Caco-2 (cell line): Measurements from ENCODE around the gene MRPS6. TPM values are rescaled to one million over a fixed set of nuclear protein-coding genes. Genes with fewer than 3 reads are reported as not detected.

Experiments used
- BruUV-seq: library from RNA; stranded (reverse); fragments of 400-500 nt; replicated peaks from 2 replicates; lab custom pipeline; 2021; lab: Mats Ljungman, UMichigan
- CTCF ChIA-PET: fragments of 300-600 bp; sonication (Branson Sonifier 250); formaldehyde crosslinking; loops from one replicate; lab custom pipeline; 2022; ENCODE audit warnings: antibody characterized with exemption; lab: Charles Lee
- POLR2A ChIA-PET: fragments of 300-600 bp; sonication (Branson Sonifier 250); formaldehyde crosslinking; loops from one replicate; lab custom pipeline; 2022; ENCODE audit warnings: antibody characterized with exemption; lab: Charles Lee
- DNase-seq, 2 experiments: peaks; one replicate each; pipeline versions ENCODE4 v3.0.0 to v3.0.0-alpha.2; 2020 to 2022
- H3K27me3 ChIP-seq: replicated peaks from 2 replicates; pipeline ENCODE4 v1.6.0; 2011; ENCODE audit warnings: low read length; ENCODE audit not compliant: control insufficient read depth, insufficient read depth
- H3K36me3 ChIP-seq: 2 replicates; pipeline ENCODE4 v1.5.1; 2011; ENCODE audit warnings: low read length; ENCODE audit not compliant: control insufficient read depth, insufficient read depth
- H3K4me1 ChIP-seq: fragments of 250-450 bp; sonication (Bioruptor Pico); 2 replicates; pipeline ENCODE4 v1.5.1; 2020; ENCODE audit warnings: mild to moderate bottlenecking
- H3K4me3 ChIP-seq: 2 replicates; pipeline ENCODE4 v1.5.1; 2011; ENCODE audit warnings: low read depth, mild to moderate bottlenecking, control low read depth, low read length
- H3K9me3 ChIP-seq: fragments of 250-450 bp; sonication (Bioruptor Pico); 2 replicates; pipeline ENCODE4 v1.5.1; 2020; ENCODE audit warnings: mild to moderate bottlenecking, moderate library complexity
- H3K27ac Mint-ChIP-seq: one replicate; pipeline ENCODE4 v1.8.0; 2022; ENCODE audit warnings: mixed read lengths; ENCODE audit not compliant: unreplicated experiment
- H3K27me3 Mint-ChIP-seq: one replicate; pipeline ENCODE4 v1.8.0; 2022; ENCODE audit warnings: mixed read lengths; ENCODE audit not compliant: insufficient read depth, unreplicated experiment
- H3K36me3 Mint-ChIP-seq: one replicate; pipeline ENCODE4 v1.8.0; 2022; ENCODE audit warnings: mild to moderate bottlenecking, mixed read lengths; ENCODE audit not compliant: insufficient read depth, unreplicated experiment
- H3K4me1 Mint-ChIP-seq: one replicate; pipeline ENCODE4 v1.8.0; 2022; ENCODE audit warnings: low read depth, mixed read lengths; ENCODE audit not compliant: unreplicated experiment
- H3K4me3 Mint-ChIP-seq: one replicate; pipeline ENCODE4 v1.8.0; 2022; ENCODE audit warnings: mild to moderate bottlenecking, moderate library complexity, mixed read lengths; ENCODE audit not compliant: unreplicated experiment
- H3K9me3 Mint-ChIP-seq: one replicate; pipeline ENCODE4 v1.8.0; 2022; ENCODE audit warnings: mixed read lengths; ENCODE audit not compliant: unreplicated experiment
- intact Hi-C: fragments of 100-400 bp; cut with micrococcal nuclease; formaldehyde crosslinking; loops from one replicate; pipeline ENCODE4 v1.10.0; 2022; ENCODE audit not compliant: unreplicated experiment
- total RNA-seq: library from RNA; stranded (reverse); gene quantifications from 2 replicates; pipeline ENCODE4 v1.2.3, GENCODE V29; 2022
- TF ChIP-seq, protein P1 (sequence below), 2 experiments: fragments of 200-600 bp in 1 of 2; IDR thresholded peaks; 1 replicate in 1 of 2; 2 replicates in 1 of 2; pipeline versions ENCODE4 v1.5.1 to v1.8.0; 2011 to 2022; ENCODE audit warnings: antibody characterized with exemption in 1 of 2, control low read depth in 1 of 2, inconsistent platforms in 1 of 2, low read depth in 1 of 2, low read length in 1 of 2, mild to moderate bottlenecking in 1 of 2, moderate library complexity in 1 of 2; ENCODE audit not compliant: insufficient read depth in 1 of 2, severe bottlenecking in 1 of 2, unreplicated experiment in 1 of 2

The MRPS6 gene
- total RNA-seq, 1 experiment from 2014 or later = 104 TPM

DNA sequence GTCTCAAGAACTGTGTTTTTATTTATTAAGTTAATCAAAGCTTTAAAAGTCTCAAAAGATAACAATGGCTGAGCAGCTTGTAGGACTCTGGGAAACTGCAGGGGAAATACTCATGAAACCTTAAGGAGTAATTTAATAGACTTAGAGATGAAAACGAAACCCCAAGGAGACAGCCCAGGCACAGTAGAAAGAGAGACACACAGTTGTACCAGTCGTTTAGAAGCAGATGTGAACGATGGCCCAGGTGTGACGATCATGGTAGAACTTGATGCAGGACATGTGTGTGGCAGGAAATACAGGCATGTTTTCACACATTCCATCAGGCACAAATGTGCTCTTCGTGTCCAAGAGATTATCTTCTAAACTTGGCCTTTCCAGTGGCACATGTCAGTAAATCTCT, 21.2 kb upstream of the MRPS6 start:
- no peaks in the 10 kb centered on the region for H3K36me3 ChIP-seq
- H3K27me3 ChIP-seq = no peaks in the 10 kb centered on the region
- H3K36me3 Mint-ChIP-seq = no peaks in the 10 kb centered on the region
- peaks cover 16% of the 10 kb centered on the region for H3K4me1 Mint-ChIP-seq
- TF ChIP-seq, protein P1, sequence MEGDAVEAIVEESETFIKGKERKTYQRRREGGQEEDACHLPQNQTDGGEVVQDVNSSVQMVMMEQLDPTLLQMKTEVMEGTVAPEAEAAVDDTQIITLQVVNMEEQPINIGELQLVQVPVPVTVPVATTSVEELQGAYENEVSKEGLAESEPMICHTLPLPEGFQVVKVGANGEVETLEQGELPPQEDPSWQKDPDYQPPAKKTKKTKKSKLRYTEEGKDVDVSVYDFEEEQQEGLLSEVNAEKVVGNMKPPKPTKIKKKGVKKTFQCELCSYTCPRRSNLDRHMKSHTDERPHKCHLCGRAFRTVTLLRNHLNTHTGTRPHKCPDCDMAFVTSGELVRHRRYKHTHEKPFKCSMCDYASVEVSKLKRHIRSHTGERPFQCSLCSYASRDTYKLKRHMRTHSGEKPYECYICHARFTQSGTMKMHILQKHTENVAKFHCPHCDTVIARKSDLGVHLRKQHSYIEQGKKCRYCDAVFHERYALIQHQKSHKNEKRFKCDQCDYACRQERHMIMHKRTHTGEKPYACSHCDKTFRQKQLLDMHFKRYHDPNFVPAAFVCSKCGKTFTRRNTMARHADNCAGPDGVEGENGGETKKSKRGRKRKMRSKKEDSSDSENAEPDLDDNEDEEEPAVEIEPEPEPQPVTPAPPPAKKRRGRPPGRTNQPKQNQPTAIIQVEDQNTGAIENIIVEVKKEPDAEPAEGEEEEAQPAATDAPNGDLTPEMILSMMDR (IDR thresholded peaks at IDR 0.05; ENCODE audit: insufficient read depth in 1 of 2, low read depth in 1 of 2, low read length in 1 of 2, severe bottlenecking in 1 of 2, unreplicated experiment in 1 of 2) = no peak
- peaks cover 8% of the 10 kb centered on the region for H3K9me3 Mint-ChIP-seq
- H3K4me3 Mint-ChIP-seq = no peak overlapping the region
- H3K27ac Mint-ChIP-seq = no peak overlapping the region
- no peaks in the 10 kb centered on the region for H3K27me3 Mint-ChIP-seq
- ChIA-PET CTCF (no interaction called here), POLR2A (no interaction called here)
- BruUV-seq = no TSS peak
- intact Hi-C loops = no loop called here
- no peak overlapping the region for H3K4me3 ChIP-seq
- H3K4me1 ChIP-seq = no peaks in the 10 kb centered on the region
- H3K9me3 ChIP-seq = no peaks in the 10 kb centered on the region
- DNase-seq = no peak

DNA sequence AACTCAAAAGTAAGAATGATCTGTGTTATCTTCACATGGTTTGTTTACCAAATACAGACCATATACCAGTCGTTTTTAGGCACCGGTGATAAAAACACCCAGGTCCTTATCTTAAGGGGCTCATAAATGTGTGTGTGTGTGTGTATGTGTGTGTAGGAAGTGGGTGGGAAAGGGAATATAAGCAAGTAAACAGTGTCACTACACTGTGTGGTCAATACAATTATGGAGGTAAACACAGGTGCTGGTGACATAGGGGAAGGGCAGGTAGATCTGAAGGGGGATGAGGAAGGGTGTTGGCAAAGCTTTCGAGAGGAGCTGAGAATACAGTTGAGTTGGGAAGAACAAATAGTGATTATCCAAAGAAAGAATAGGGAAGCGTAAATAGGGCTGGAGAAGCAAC, 19.1 kb upstream of the MRPS6 start:
- Mint-ChIP-seq H3K27me3 (no peaks in the 10 kb centered on the region), H3K4me3 (no peak overlapping the region), H3K9me3 (peaks cover 8% of the 10 kb centered on the region), H3K27ac (no peak overlapping the region), H3K36me3 (no peaks in the 10 kb centered on the region), H3K4me1 (peaks cover 16% of the 10 kb centered on the region)
- H3K4me1 ChIP-seq = no peaks in the 10 kb centered on the region
- CTCF ChIA-PET = no interaction called here
- intact Hi-C loops = no loop called here
- DNase-seq = no peak
- no peak overlapping the region for H3K4me3 ChIP-seq
- POLR2A ChIA-PET = no interaction called here
- no peaks in the 10 kb centered on the region for H3K36me3 ChIP-seq
- H3K9me3 ChIP-seq = no peaks in the 10 kb centered on the region
- no peaks in the 10 kb centered on the region for H3K27me3 ChIP-seq
- TF ChIP-seq, protein P1 (IDR thresholded peaks at IDR 0.05; ENCODE audit: insufficient read depth in 1 of 2, low read depth in 1 of 2, low read length in 1 of 2, severe bottlenecking in 1 of 2, unreplicated experiment in 1 of 2) = no peak
- BruUV-seq = no TSS peak

DNA sequence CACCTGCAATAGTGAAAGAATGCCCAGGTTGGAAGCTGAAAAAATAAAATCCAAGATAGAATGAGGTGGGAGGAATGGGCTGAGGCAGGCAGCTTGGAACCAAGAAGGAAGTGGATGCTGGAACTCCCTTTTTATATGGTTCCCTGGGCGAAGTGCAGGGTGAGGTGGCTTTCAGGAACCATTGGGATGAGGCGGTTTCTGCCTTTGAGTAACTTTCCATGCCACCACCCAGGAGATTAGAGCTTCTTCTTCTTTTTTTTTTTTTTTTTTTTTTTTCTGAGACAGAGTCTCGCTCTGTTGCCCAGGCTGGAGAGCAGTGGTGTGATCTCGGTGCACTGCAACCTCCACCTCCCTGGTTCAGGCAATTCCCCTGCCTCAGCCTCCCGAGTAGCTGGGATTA, 17.8 kb upstream of the MRPS6 start:
- no TSS peak for BruUV-seq
- Mint-ChIP-seq H3K27ac (no peak overlapping the region), H3K27me3 (no peaks in the 10 kb centered on the region), H3K36me3 (no peaks in the 10 kb centered on the region), H3K4me1 (peaks cover 16% of the 10 kb centered on the region), H3K4me3 (no peak overlapping the region), H3K9me3 (peaks cover 8% of the 10 kb centered on the region)
- ChIA-PET CTCF (interaction anchor here (0.7 kb wide), 2 partner anchors 132 to 288 kb away, joined by 3 to 7 read pairs; no protein-coding TSS in a partner anchor), POLR2A (no interaction called here)
- Histone ChIP-seq H3K36me3 (no peaks in the 10 kb centered on the region), H3K4me1 (no peaks in the 10 kb centered on the region), H3K4me3 (no peak overlapping the region), H3K27me3 (no peaks in the 10 kb centered on the region), H3K9me3 (no peaks in the 10 kb centered on the region)
- intact Hi-C loops = no loop called here
- TF ChIP-seq, protein P1 (IDR thresholded peaks at IDR 0.05; ENCODE audit: insufficient read depth in 1 of 2, low read depth in 1 of 2, low read length in 1 of 2, severe bottlenecking in 1 of 2, unreplicated experiment in 1 of 2) = no peak
- no peak for DNase-seq
